Transverse colon (tissue), 4 donors: ENCODE measurements around the gene SLC1A7. TPM values are rescaled to one million over a fixed set of nuclear protein-coding genes. Genes with fewer than 3 reads are reported as not detected.

Source experiments
- DNase-seq: peaks from one replicate; pipeline ENCODE4 v3.0.0-alpha.2; 2019
- H3K27ac ChIP-seq, 4 donors: fragments of 200-600 bp; sonication (generic); 2 replicates each; pipeline ENCODE4 v1.5.1; 2016 to 2018; ENCODE audit warnings: inconsistent platforms in 4 of 4
- H3K27me3 ChIP-seq: fragments of 200-600 bp; sonication (generic); 2 replicates; pipeline ENCODE4 v1.5.1; 2017; ENCODE audit warnings: inconsistent platforms
- H3K36me3 ChIP-seq, 4 donors: fragments of 200-600 bp; sonication (generic); 2 replicates each; pipeline ENCODE4 v1.5.1; 2017 to 2019; ENCODE audit warnings: inconsistent platforms in 4 of 4
- H3K4me1 ChIP-seq, 4 donors: fragments of 200-600 bp; sonication (generic); 2 replicates each; pipeline ENCODE4 v1.5.1; 2017 to 2020; ENCODE audit warnings: inconsistent platforms in 4 of 4
- H3K4me3 ChIP-seq, 4 donors: fragments of 200-600 bp; sonication (generic); 1 replicate in 1 of 4; 2 replicates in 3 of 4; pipeline versions ENCODE4 v1.5.1 to v1.6.1; 2017 to 2019; ENCODE audit warnings: inconsistent platforms in 4 of 4
- H3K9me3 ChIP-seq, 2 donors: fragments of 200-600 bp; sonication (generic); 2 replicates each; pipeline ENCODE4 v1.5.1; 2017 to 2019; ENCODE audit warnings: inconsistent platforms in 2 of 2
- EP300 ChIP-seq: sonication (generic); formaldehyde crosslinking; IDR thresholded peaks from one replicate; pipeline ENCODE4 v1.6.1; 2017; ENCODE audit warnings: antibody characterized with exemption, low read depth
- POLR2A ChIP-seq: fragments of 450-650 bp; IDR thresholded peaks from one replicate; pipeline ENCODE4 v1.6.1; 2016; ENCODE audit warnings: antibody characterized with exemption, mild to moderate bottlenecking, moderate library complexity
- POLR2AphosphoS5 ChIP-seq, 3 donors: sonication (generic); formaldehyde crosslinking; IDR thresholded peaks; one replicate each; pipeline ENCODE4 v1.6.1; 2016; ENCODE audit warnings: antibody characterized with exemption in 3 of 3
- WGBS, 2 donors: methylation state at CpG; one replicate each; pipeline ENCODE4 v1.1.5; 2018; ENCODE audit warnings: low coverage in 1 of 2; 5-methylcytosine and 5-hydroxymethylcytosine counted together
- in situ Hi-C, 4 donors: fragments of 200-750 bp; cut with MboI; loops; one replicate each; pipeline versions ENCODE4 v1.15.0 to v1.15.1; 2017; ENCODE audit warnings: low sequenced_read_pairs in 3 of 4, low pct_ligation_motif_present in 1 of 4, low pct_unique_long_range_greater_than_20kb in 1 of 4
- intact Hi-C: fragments of 100-400 bp; cut with DNase I; formaldehyde crosslinking; loops from one replicate; pipeline ENCODE4 v1.15.1; 2023; ENCODE audit warnings: low total_unique reads
- total RNA-seq, 4 donors: library from RNA; depleted of rRNA; stranded (reverse); fragments of >200 nt; gene quantifications; one replicate each; pipeline ENCODE4 v1.1.0, GENCODE V29; 2016
- TF ChIP-seq, protein P1 (sequence below), 5 experiments: fragments of 200-600 bp in 3 of 5; fragments of 450-650 bp in 2 of 5; sonication (generic) in 3 of 5; IDR thresholded peaks; 1 replicate in 2 of 5; 2 replicates in 3 of 5; pipeline ENCODE4 v1.5.1; 2016 to 2017; ENCODE audit warnings: antibody characterized with exemption in 5 of 5, inconsistent platforms in 3 of 5, mild to moderate bottlenecking in 2 of 5, moderate library complexity in 1 of 5

Gene SLC1A7
- total RNA-seq, 4 donors from 2014 or later = 1.1 to 1.6 (median 1.6) TPM; not detected in 1

DNA sequence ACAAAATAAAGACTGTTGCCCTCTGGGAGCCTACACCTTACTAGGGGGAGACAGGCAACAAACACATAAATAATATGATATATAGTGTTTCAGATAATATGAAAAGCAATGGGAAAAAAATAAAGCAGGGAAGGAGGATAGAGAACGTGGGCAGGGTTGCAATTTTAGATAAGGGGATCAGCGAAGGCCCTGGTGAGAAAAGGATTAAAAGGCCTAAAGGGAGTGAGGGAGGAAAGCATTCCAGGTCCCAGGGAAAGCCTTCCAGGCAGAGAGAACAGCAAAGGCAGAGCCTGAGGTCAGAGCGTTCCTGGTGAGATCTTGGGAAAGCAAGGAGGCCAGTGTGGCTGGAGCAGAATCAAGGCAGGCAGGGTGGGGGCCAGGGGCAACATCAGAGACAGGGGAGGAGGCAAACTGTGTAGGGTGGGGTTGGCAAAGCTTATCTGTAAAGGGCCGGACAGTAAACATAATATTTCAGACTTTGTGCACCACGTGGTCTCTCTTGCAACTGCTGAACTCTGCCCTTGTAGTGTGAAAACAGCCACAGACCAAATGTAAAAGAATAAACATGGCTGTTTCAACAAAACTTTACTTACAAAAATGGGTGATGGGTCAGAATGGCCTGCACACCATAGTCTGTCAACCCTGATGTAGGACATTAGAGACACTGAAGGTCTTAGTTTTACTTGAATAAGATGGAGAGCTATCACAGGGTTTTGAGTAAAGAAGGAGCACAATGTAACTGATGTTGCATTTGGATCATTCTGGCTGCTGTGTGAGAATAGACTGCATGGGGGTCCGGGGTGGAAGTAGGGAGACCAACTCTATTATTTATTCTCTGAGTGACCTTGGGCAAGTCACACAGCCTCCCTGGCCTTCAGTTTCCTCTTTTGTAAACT lies 40.9 kb upstream of the SLC1A7 start:
- Histone ChIP-seq H3K4me3 (no peak overlapping the region), H3K36me3 (no peaks in the 10 kb centered on the region), H3K4me1 (peaks cover 11 to 36% (median 21%) of the 10 kb centered on the region in 4 donors), H3K27me3 (no peaks in the 10 kb centered on the region), H3K27ac (peak overlapping the region; percentile 76 to 84 (median 80)), H3K9me3 (no peaks in the 10 kb centered on the region)
- DNase-seq = peak; percentile 82
- in situ Hi-C loops (loop anchor here in 3 of 4 donors (10.0 to 25.0 kb wide), 4 partner anchors 246 to 479 kb away; partner anchors contain the start of genes ECHDC2 (in 1 of the 3) and SCP2 (in 1 of the 3)), intact Hi-C loops (loop anchor here (10.0 kb wide), 2 partner anchors 169 to 269 kb away; no protein-coding TSS in a partner anchor)
- 44 to 46% methylated on average over 4 to 6 of the region's 6 CpGs for WGBS, 2 donors
- TF ChIP-seq POLR2AphosphoS5 (IDR thresholded peaks at IDR 0.05) (peak in 2 of 3 donors; percentile 27 to 61), EP300 (no peak), POLR2A (peak; percentile 10)
- TF ChIP-seq, protein P1, sequence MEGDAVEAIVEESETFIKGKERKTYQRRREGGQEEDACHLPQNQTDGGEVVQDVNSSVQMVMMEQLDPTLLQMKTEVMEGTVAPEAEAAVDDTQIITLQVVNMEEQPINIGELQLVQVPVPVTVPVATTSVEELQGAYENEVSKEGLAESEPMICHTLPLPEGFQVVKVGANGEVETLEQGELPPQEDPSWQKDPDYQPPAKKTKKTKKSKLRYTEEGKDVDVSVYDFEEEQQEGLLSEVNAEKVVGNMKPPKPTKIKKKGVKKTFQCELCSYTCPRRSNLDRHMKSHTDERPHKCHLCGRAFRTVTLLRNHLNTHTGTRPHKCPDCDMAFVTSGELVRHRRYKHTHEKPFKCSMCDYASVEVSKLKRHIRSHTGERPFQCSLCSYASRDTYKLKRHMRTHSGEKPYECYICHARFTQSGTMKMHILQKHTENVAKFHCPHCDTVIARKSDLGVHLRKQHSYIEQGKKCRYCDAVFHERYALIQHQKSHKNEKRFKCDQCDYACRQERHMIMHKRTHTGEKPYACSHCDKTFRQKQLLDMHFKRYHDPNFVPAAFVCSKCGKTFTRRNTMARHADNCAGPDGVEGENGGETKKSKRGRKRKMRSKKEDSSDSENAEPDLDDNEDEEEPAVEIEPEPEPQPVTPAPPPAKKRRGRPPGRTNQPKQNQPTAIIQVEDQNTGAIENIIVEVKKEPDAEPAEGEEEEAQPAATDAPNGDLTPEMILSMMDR (IDR thresholded peaks at IDR 0.05) = no peak

DNA sequence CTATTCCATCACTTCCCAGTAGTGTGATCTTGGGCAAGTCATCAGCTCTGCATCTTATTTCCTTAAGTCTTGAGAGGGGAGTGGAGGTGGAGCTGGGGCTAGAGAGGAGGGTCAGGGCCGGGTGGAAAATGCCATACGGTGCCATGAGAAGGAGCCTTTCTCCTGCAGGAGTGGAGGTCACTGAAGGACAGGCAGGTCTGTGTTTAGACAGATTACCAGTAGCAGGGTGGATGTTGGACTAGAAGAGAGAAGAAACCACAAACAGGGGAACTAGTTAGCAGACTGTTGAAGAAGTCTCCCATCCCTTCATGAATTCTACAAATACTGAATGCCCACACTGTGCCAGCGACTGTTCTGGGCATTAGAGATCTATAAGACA lies 40.3 kb upstream of the SLC1A7 start:
- no peaks in the 10 kb centered on the region for H3K27me3 ChIP-seq
- H3K27ac ChIP-seq = peak overlapping the region; percentile 76 to 84 (median 80)
- TF ChIP-seq POLR2AphosphoS5 (IDR thresholded peaks at IDR 0.05) (no peak), EP300 (no peak), POLR2A (no peak)
- TF ChIP-seq, protein P1 (IDR thresholded peaks at IDR 0.05) = no peak
- no peaks in the 10 kb centered on the region for H3K36me3 ChIP-seq
- in situ Hi-C loops = loop anchor here in 3 of 4 donors (10.0 to 25.0 kb wide), 4 partner anchors 245 to 478 kb away; partner anchors contain the start of genes ECHDC2 (in 1 of the 3) and SCP2 (in 1 of the 3)
- no peak for DNase-seq
- no peak overlapping the region for H3K4me3 ChIP-seq
- peaks cover 11 to 36% (median 21%) of the 10 kb centered on the region in 4 donors for H3K4me1 ChIP-seq
- WGBS, 2 donors = 56% methylated on average over 3 of the region's 3 CpGs; no CpG with 5 or more reads in 1 of the 2 donors
- no peaks in the 10 kb centered on the region for H3K9me3 ChIP-seq
- intact Hi-C loops = loop anchor here (10.0 kb wide), 2 partner anchors 168 to 268 kb away; no protein-coding TSS in a partner anchor

DNA sequence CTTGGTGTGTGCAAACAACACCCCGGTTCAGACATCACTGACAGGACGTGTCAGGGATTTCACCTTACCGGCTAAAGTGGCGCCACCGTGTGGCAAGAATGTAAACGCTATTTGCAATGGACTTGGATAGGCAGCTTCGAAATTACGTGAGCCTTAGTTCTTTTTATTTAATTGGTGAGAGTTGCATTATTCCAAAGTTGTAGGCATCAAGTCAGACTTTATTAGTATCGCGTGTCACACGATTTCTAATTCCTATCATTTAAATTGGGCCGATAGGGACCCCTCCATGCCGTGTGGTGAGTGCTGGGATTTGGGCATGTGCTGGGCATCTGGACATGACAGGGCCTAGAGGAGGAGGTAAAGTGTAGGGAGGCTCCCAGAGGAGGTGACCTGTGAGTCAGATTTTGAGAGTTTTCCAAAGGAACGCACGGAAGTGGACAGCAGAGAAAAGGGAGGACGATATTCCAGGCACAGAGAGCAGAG lies 39.7 kb upstream of the SLC1A7 start:
- WGBS, 2 donors = 33 to 93% methylated on average over 5 to 16 of the region's 16 CpGs
- peak; percentile 92 for DNase-seq
- intact Hi-C loops = loop anchor here (10.0 kb wide), 2 partner anchors 167 to 267 kb away; no protein-coding TSS in a partner anchor
- H3K27me3 ChIP-seq = no peaks in the 10 kb centered on the region
- in situ Hi-C loops = loop anchor here in 3 of 4 donors (10.0 to 25.0 kb wide), 4 partner anchors 245 to 477 kb away; partner anchors contain the start of genes ECHDC2 (in 1 of the 3) and SCP2 (in 1 of the 3)
- H3K27ac ChIP-seq = peak overlapping the region; percentile 76 to 84 (median 80)
- no peaks in the 10 kb centered on the region for H3K9me3 ChIP-seq
- H3K4me3 ChIP-seq = no peak overlapping the region
- TF ChIP-seq, protein P1 (IDR thresholded peaks at IDR 0.05) = peak; percentile 89 to 95 (median 93)
- TF ChIP-seq POLR2A (no peak), POLR2AphosphoS5 (IDR thresholded peaks at IDR 0.05) (peak in 1 of 3 donors; percentile 32), EP300 (no peak)
- H3K4me1 ChIP-seq = peaks cover 11 to 38% (median 21%) of the 10 kb centered on the region in 4 donors
- no peaks in the 10 kb centered on the region for H3K36me3 ChIP-seq
